OCI-LY1 (cell line): ENCODE data around the gene LPAR5.

Source experiments
- CTCF ChIP-seq: fragments of 200-600 bp; sonication (generic), shearing (Covaris generic); IDR thresholded peaks from 2 replicates; pipeline ENCODE4 v1.5.1; 2017; ENCODE audit warnings: mild to moderate bottlenecking, antibody characterized with exemption, low read length, moderate library complexity, mixed read lengths
- EZH2 ChIP-seq: fragments of 200-600 bp; sonication (generic), shearing (Covaris generic); IDR thresholded peaks from 2 replicates; pipeline ENCODE4 v1.8.0; 2017; ENCODE audit warnings: borderline replicate concordance, mixed run types, mild to moderate bottlenecking, antibody characterized with exemption, low read length, moderate library complexity, mixed read lengths

GRCh38 chr12:6630736-6631135 lies 5.0 kb downstream of the LPAR5 start:
- TF ChIP-seq CTCF = no peak
- TF ChIP-seq EZH2 = no peak
